HEK293T (cell line): ENCODE measurements around the gene ZBTB46.

Experiments used
- CTCF ChIA-PET: fragments of 350-600 bp; formaldehyde crosslinking; extraction: SDS; loops from one replicate; lab custom pipeline; 2021; ENCODE audit warnings: antibody characterized with exemption, inconsistent platforms; lab: Yijun Ruan, JAX
- POLR2A ChIA-PET: fragments of 350-600 bp; formaldehyde crosslinking; extraction: SDS; loops from one replicate; lab custom pipeline; 2020; ENCODE audit warnings: antibody characterized with exemption, inconsistent platforms; lab: Yijun Ruan, JAX
- DNase-seq: peaks from one replicate; pipeline ENCODE4 v3.0.0; 2012; ENCODE audit warnings: mixed read lengths; ENCODE audit errors: extremely low spot score
- ARNT ChIP-seq: fragments of 450-650 bp; IDR thresholded peaks from 2 replicates; pipeline ENCODE4 v1.6.1; 2017; ENCODE audit warnings: mild to moderate bottlenecking
- BHLHE40 ChIP-seq: fragments of 450-650 bp; IDR thresholded peaks from 2 replicates; pipeline ENCODE4 v1.6.1; 2016; ENCODE audit warnings: mild to moderate bottlenecking, moderate library complexity, borderline replicate concordance
- CTBP1 ChIP-seq: fragments of 450-650 bp; IDR thresholded peaks from 2 replicates; pipeline ENCODE4 v1.6.1; 2016; ENCODE audit warnings: borderline replicate concordance
- ELF4 ChIP-seq: fragments of 450-650 bp; IDR thresholded peaks from 2 replicates; pipeline ENCODE4 v1.6.1; 2017; ENCODE audit warnings: antibody characterized with exemption
- FOXA1 ChIP-seq: fragments of 450-650 bp; IDR thresholded peaks from 2 replicates; pipeline ENCODE4 v1.6.1; 2016; ENCODE audit warnings: mild to moderate bottlenecking
- FOXK2 ChIP-seq: fragments of 450-650 bp; IDR thresholded peaks from 2 replicates; pipeline ENCODE4 v1.6.1; 2016; ENCODE audit warnings: mild to moderate bottlenecking
- FOXM1 ChIP-seq: fragments of 450-650 bp; IDR thresholded peaks from 2 replicates; pipeline ENCODE4 v1.6.1; 2017; ENCODE audit warnings: mild to moderate bottlenecking, borderline replicate concordance
- HDGF ChIP-seq: fragments of 450-650 bp; IDR thresholded peaks from 2 replicates; pipeline ENCODE4 v1.6.1; 2017; ENCODE audit warnings: antibody characterized with exemption, borderline replicate concordance
- L3MBTL2 ChIP-seq: fragments of 450-650 bp; conservative IDR thresholded peaks from 2 replicates; pipeline ENCODE4 v1.6.1; 2016; ENCODE audit warnings: mild to moderate bottlenecking
- LEF1 ChIP-seq: fragments of 450-650 bp; IDR thresholded peaks from 2 replicates; pipeline ENCODE4 v1.6.1; 2017; ENCODE audit warnings: mild to moderate bottlenecking, borderline replicate concordance
- NFRKB ChIP-seq: fragments of 450-650 bp; IDR thresholded peaks from 2 replicates; pipeline ENCODE4 v1.6.1; 2016; ENCODE audit warnings: mild to moderate bottlenecking, moderate library complexity
- PKNOX1 ChIP-seq: fragments of 450-650 bp; IDR thresholded peaks from 2 replicates; pipeline ENCODE4 v1.6.1; 2016
- SP1 ChIP-seq: fragments of 450-650 bp; IDR thresholded peaks from 2 replicates; pipeline ENCODE4 v1.6.1; 2017
- SUZ12 ChIP-seq: fragments of 450-650 bp; IDR thresholded peaks from 2 replicates; pipeline ENCODE4 v1.6.1; 2016; ENCODE audit warnings: mild to moderate bottlenecking
- TARDBP ChIP-seq: fragments of 450-650 bp; IDR thresholded peaks from 2 replicates; pipeline ENCODE4 v1.6.1; 2016
- ZNF384 ChIP-seq: fragments of 450-650 bp; IDR thresholded peaks from 2 replicates; pipeline ENCODE4 v1.6.1; 2016

ZBTB46 gene

DNA sequence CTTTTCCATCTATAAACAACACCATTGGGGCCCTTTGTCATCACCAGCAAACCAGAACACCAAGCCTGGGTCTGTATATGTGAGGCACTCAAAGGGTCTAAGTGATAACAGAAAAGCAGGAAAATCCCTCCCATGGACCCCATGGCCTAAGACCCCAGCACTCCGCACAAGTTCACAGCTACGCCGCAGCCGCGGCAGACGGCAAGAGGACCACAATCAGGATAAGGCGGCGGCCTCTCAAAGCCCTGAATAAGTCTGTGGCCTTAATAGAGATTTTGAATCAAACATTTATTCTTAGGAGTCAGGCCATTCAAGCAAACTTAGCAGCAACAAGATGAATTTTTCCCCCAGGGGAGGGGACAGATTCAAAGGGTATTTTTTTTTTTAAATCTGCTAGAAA lies 2.9 kb downstream of the ZBTB46 start:
- ChIA-PET CTCF (no interaction called here), POLR2A (no interaction called here)
- DNase-seq: no peak
- TF ChIP-seq LEF1 (no peak), BHLHE40 (no peak), SUZ12 (no peak), PKNOX1 (no peak), SP1 (no peak), FOXM1 (no peak), L3MBTL2 (no peak), CTBP1 (no peak), NFRKB (no peak), FOXA1 (no peak)

DNA sequence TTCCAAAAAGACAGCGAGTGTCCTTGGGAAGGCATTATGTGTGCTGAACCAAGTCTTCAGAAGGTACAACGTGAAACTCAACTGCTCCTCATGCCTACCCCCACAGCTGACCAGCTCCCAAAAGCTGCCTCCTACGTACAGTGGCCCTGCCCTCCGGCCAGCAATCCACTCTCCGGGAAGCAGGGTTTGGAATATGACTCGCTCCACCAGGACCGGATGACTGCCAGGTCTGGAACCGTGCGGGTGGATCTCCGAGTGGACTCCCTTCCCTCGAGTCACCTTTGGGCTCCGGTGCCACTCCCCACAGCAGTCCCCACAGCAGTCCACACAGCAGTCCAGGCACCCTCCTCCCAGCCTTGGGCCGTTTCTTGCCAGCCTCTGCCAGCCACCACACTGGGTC lies 4.3 kb downstream of the ZBTB46 start:
- CTCF ChIA-PET: no interaction called here
- no peak for DNase-seq
- no peak for TF ChIP-seq NFRKB
- no peak for TF ChIP-seq CTBP1
- TF ChIP-seq TARDBP: no peak
- no peak for TF ChIP-seq HDGF
- no peak for TF ChIP-seq L3MBTL2
- TF ChIP-seq BHLHE40: no peak
- no peak for TF ChIP-seq ZNF384
- TF ChIP-seq FOXK2: no peak
- no peak for TF ChIP-seq SUZ12
- POLR2A ChIA-PET: no interaction called here

DNA sequence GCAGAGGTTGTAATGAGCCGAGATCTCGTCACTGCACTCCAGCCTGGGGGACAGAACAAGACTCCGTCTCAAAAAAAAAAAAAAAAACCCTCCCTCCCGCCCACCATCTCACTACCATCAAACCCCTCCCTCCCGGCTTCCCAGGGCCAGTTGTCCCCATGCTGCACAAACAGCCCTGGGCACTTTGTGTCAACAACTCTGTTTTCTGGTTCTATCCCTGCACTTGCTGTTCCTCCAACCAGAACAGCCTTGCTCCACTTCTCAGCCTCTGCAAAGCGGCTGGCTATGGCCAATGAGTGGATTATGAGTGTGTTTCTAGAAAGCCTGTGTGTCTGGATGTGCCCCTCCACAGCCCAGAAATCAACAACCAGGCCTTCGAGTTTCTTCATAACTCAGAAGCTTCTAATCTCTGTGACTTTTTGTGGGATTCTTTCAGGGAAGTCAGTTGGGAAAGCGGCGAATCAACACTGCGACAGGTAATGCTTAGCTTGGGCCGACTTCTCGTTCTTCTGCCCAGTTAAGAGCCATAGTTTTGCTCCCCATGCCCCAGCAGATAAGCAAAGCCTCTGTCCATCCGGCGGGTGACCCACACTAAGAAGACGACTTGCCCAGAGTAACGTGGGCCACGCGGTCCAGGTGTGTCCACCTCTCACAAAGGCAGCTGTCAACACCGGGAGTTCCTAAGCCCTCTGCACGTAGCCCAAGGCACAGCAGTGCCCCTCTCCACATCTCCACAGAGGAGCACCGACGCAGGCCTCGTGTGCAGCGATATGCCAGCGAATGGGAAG lies 5.5 kb downstream of the ZBTB46 start:
- POLR2A ChIA-PET: no interaction called here
- CTCF ChIA-PET: interaction anchor here (0.6 kb wide), 1 partner anchor 348 kb away, joined by 3 read pairs; no protein-coding TSS in a partner anchor
- no peak for DNase-seq
- TF ChIP-seq SUZ12 (no peak), HDGF (no peak), L3MBTL2 (no peak), TARDBP (no peak)

GRCh38 chr20:63823691-63824311 lies 7.3 kb downstream of the ZBTB46 start:
- POLR2A ChIA-PET: no interaction called here
- CTCF ChIA-PET: no interaction called here
- no peak for DNase-seq
- TF ChIP-seq PKNOX1 (no peak), SP1 (no peak), LEF1 (no peak)

- CTCF ChIA-PET: no interaction called here
- POLR2A ChIA-PET: no interaction called here
- no peak for DNase-seq
- no peak for TF ChIP-seq FOXK2
- no peak for TF ChIP-seq FOXA1
- no peak for TF ChIP-seq CTBP1
- TF ChIP-seq BHLHE40: no peak
- no peak for TF ChIP-seq PKNOX1
- TF ChIP-seq L3MBTL2: no peak
- no peak for TF ChIP-seq ELF4
- TF ChIP-seq LEF1: no peak
- TF ChIP-seq TARDBP: no peak
- TF ChIP-seq SUZ12: no peak
- TF ChIP-seq HDGF: no peak
- TF ChIP-seq SP1: no peak
Measured at GRCh38 chr20:63822276-63822696, 8.8 kb downstream of the ZBTB46 start.

- no peak for DNase-seq
- ChIA-PET CTCF (no interaction called here), POLR2A (no interaction called here)
- TF ChIP-seq ELF4 (no peak), SP1 (no peak), LEF1 (no peak), FOXA1 (no peak), ZNF384 (no peak), CTBP1 (no peak), SUZ12 (no peak), FOXM1 (no peak), ARNT (no peak), L3MBTL2 (no peak)
Measured at GRCh38 chr20:63821811-63822210, 9.3 kb downstream of the ZBTB46 start.
